Pancreas (tissue), 10 donors: Measurements from ENCODE around the gene MTARC2. TPM values are rescaled to one million over a fixed set of nuclear protein-coding genes. Genes with fewer than 3 reads are reported as not detected.

Experiments
- ATAC-seq, 4 donors: fragments of 200-7000 bp; cut with Tn5 transposase; one replicate each; pipeline versions ENCODE4 v1.8.0 to v1.9.1; 2020; ENCODE audit warnings: mild to moderate bottlenecking in 4 of 4, moderate library complexity in 4 of 4
- DNase-seq, 6 donors: peaks; one replicate each; pipeline ENCODE4 v3.0.0-alpha.2; 2020
- FAIRE-seq: peaks from 2 replicates; lab custom pipeline; 2012; peaks lifted over from hg19 to GRCh38; lab: Jason Lieb, UNC
- H3K27ac ChIP-seq, 4 donors: fragments of 200-600 bp; sonication (generic); 1 replicate in 3 of 4; 2 replicates in 1 of 4; pipeline versions ENCODE4 v1.5.0 to v1.8.0; 2020
- H3K27me3 ChIP-seq, 4 donors: fragments of 200-600 bp; one replicate each; pipeline ENCODE4 v1.8.0; 2021
- H3K36me3 ChIP-seq, 3 donors: fragments of 200-600 bp; sonication (generic) in 1 of 3; one replicate each; pipeline versions ENCODE4 v1.5.0 to v1.8.0; 2020 to 2021
- H3K4me1 ChIP-seq, 3 donors: fragments of 200-600 bp; one replicate each; pipeline ENCODE4 v1.8.0; 2021
- H3K4me3 ChIP-seq, 4 donors: fragments of 200-600 bp; sonication (generic) in 2 of 4; one replicate each; pipeline versions ENCODE4 v1.5.0 to v1.8.0; 2020 to 2021
- H3K9me3 ChIP-seq, 4 donors: fragments of 200-600 bp; one replicate each; pipeline ENCODE4 v1.8.0; 2021
- CTCF ChIP-seq, 4 donors: fragments of 200-600 bp; sonication (generic) in 3 of 4; IDR thresholded peaks; one replicate each; pipeline versions ENCODE4 v1.5.0 to v1.8.0; 2021; ENCODE audit warnings: antibody characterized with exemption in 4 of 4
- WGBS, 2 donors: extraction: QIAGEN DNeasy Blood & Tissue Kit; methylation state at CpG; one replicate each; pipeline ENCODE4 v1.1.7; 2013; 5-methylcytosine and 5-hydroxymethylcytosine counted together
- intact Hi-C, 3 donors: fragments of 100-400 bp; cut with DNase I; formaldehyde crosslinking; loops; one replicate each; pipeline versions ENCODE4 v1.11.1 to v1.14.2; 2022
- polyA plus RNA-seq, 2 donors: library from polyadenylated mRNA; stranded (reverse); fragments of 200-250 nt; gene quantifications; one replicate each; pipeline ENCODE4 v1.2.3, GENCODE V29; 2013
- total RNA-seq, 6 donors: library from RNA; stranded (reverse); fragmentation: NEBNext Ultra II Directional in 4 of 6; extraction: Animal tissue kit (Norgen Biotek cat#: 25700) in 4 of 6; gene quantifications; one replicate each; pipeline versions ENCODE4 v1.2.1 to v1.2.4, GENCODE V29; 2021 to 2023
- donor health status: healthy with polysubstance abuse.
- donor health status: DM: no; HTN: no; CAD: no; lungs with moderate emphysema.
- donor health status: DM: no; HTN: no; CAD: no.
- donor health status: control.
- donor health status: control.
- donor health status: Bipolar disorder and iron deficiency.
- donor health status: DM: yes; HTN: yes; CAD: no.
- donor health status: DM: no; HTN: no; CAD: no.
- donor health status: DM: no; HTN: no; CAD: no.
- donor health status: DM: yes; HTN: yes; CAD: no.

Gene MTARC2
- total RNA-seq (10 to 100 TPM; 14.8 to 27.0 (median 16.8) TPM), polyA plus RNA-seq (10 to 100 TPM; 12.2 to 15.9 TPM)

GRCh38 chr1:220748089-220748934 is at the start of gene MTARC2:
Gene MTARC2 (plus strand): TSS chr1:220748322. CDS start chr1:220748532, 210 bp downstream.
- H3K4me1 ChIP-seq: peaks cover 22 to 32% (median 23%) of the 10 kb centered on the region in 3 donors
- no peak for TF ChIP-seq CTCF (IDR thresholded peaks at IDR 0.05)
- intact Hi-C loops: no loop called here
- H3K4me3 ChIP-seq: peak within 1 kb of the TSS; percentile 55 to 82 (median 72)
- FAIRE-seq: no peak
- H3K36me3 ChIP-seq: no peaks in the 10 kb centered on the region
- H3K9me3 ChIP-seq: no peaks in the 10 kb centered on the region
- peak; percentile 84 to 94 (median 91) for ATAC-seq
- DNase-seq: peak; percentile 77 to 87 (median 86)
- WGBS, 2 donors: 0 to 1% methylated on average over 57 to 77 of the region's 77 CpGs
- H3K27ac ChIP-seq: peak within 1 kb of the TSS; percentile 82 to 96 (median 88)
- no peaks in the 10 kb centered on the region for H3K27me3 ChIP-seq

- DNase-seq: no peak
- WGBS, 2 donors: 50 to 64% methylated on average over 5 of the region's 5 CpGs
- H3K9me3 ChIP-seq: no peaks in the 10 kb centered on the region
- intact Hi-C loops: no loop called here
- H3K4me3 ChIP-seq: no peak overlapping the region
- H3K27ac ChIP-seq: no peak overlapping the region
- peaks cover 0 to 3% (median 0%) of the 10 kb centered on the region in 3 donors for H3K4me1 ChIP-seq
- H3K36me3 ChIP-seq: peaks cover 0 to 4% (median 0%) of the 10 kb centered on the region in 3 donors
- TF ChIP-seq CTCF (IDR thresholded peaks at IDR 0.05): no peak
- no peaks in the 10 kb centered on the region for H3K27me3 ChIP-seq
- peak in 2 of 4 donors; percentile 17 to 25 for ATAC-seq
- FAIRE-seq: no peak
Measured at GRCh38 chr1:220698607-220699016, 49.5 kb upstream of the MTARC2 start.

- 60 to 64% methylated on average over 3 of the region's 3 CpGs for WGBS, 2 donors
- no peak for TF ChIP-seq CTCF (IDR thresholded peaks at IDR 0.05)
- DNase-seq: no peak
- Histone ChIP-seq H3K4me3 (no peak overlapping the region), H3K27ac (no peak overlapping the region), H3K4me1 (peaks cover 0 to 3% (median 0%) of the 10 kb centered on the region in 3 donors), H3K36me3 (peaks cover 0 to 4% (median 0%) of the 10 kb centered on the region in 3 donors), H3K9me3 (no peaks in the 10 kb centered on the region), H3K27me3 (no peaks in the 10 kb centered on the region)
- intact Hi-C loops: no loop called here
- FAIRE-seq: no peak
- peak in 2 of 4 donors; percentile 14 to 73 for ATAC-seq
Measured at GRCh38 chr1:220699044-220699443, 49.1 kb upstream of the MTARC2 start.

- peaks cover 0 to 3% (median under 1%) of the 10 kb centered on the region in 3 donors for H3K4me1 ChIP-seq
- ATAC-seq: peak in 3 of 4 donors; percentile 29 to 68 (median 55)
- TF ChIP-seq CTCF (IDR thresholded peaks at IDR 0.05): no peak
- DNase-seq: no peak
- no peaks in the 10 kb centered on the region for H3K9me3 ChIP-seq
- 47 to 68% methylated on average over 2 of the region's 2 CpGs for WGBS, 2 donors
- no peak overlapping the region for H3K4me3 ChIP-seq
- peaks cover 0 to 4% (median 0%) of the 10 kb centered on the region in 3 donors for H3K36me3 ChIP-seq
- no peaks in the 10 kb centered on the region for H3K27me3 ChIP-seq
- H3K27ac ChIP-seq: no peak overlapping the region
- FAIRE-seq: no peak
- intact Hi-C loops: no loop called here
Measured at GRCh38 chr1:220700556-220701179, 47.5 kb upstream of the MTARC2 start.
